Ramos (cell line): ENCODE measurements around the gene STAB1.

Source experiments
- in situ Hi-C: fragments of 300-500 bp; cut with MboI; formaldehyde crosslinking; loops from one replicate; pipeline ENCODE4 v1.14.3; 2022; ENCODE audit warnings: low sequenced_read_pairs; ENCODE audit not compliant: unreplicated experiment

The STAB1 gene

DNA sequence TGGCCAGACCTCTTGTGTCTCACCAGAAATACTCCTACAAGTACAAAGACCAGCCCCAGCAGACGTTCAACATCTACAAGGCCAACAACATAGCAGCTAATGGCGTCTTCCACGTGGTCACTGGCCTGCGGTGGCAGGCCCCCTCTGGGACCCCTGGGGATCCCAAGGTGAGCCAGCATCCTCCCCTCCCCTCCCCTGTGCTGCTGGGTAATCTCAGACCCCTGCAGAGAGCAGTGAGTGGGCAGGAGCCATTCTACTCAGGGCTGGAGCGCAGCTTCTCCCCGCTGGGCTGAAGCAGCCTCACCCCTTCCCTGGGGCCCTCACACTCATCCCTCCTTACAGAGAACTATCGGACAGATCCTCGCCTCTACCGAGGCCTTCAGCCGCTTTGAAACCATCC is 9.8 kb downstream of the STAB1 start:
- in situ Hi-C loops: no loop called here

DNA sequence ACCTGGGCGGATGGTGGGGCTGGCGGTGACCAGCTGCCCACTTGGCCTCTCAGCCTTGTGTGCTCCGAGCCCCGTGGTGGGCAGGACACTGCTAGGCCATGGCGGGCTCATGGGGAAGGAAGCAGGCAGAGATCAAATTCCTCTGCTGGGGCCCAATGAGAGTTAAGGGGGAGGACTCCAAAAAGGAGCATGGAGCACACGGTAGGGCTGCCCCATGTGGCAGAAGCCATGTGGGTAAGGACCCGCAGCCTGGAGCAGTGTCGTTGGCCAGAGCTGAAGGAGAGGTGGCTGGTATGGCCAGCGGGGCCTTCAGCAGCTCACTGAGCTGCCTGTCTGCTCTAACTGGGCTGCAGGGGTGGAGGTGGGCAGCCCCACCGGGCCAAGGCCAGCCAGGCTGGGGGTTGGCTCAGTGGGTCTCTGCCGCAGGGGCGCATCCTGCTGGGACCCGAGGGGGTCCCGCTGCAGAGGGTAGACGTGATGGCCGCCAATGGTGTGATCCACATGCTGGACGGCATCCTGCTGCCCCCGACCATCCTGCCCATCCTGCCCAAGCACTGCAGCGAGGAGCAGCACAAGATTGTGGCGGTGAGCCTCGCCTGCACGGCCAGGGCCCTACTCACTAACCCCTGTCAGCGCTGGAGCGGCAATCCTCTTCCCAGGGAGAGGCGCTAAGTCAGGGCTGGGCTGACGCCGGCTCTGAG is 11.3 kb downstream of the STAB1 start:
- in situ Hi-C loops: no loop called here

DNA sequence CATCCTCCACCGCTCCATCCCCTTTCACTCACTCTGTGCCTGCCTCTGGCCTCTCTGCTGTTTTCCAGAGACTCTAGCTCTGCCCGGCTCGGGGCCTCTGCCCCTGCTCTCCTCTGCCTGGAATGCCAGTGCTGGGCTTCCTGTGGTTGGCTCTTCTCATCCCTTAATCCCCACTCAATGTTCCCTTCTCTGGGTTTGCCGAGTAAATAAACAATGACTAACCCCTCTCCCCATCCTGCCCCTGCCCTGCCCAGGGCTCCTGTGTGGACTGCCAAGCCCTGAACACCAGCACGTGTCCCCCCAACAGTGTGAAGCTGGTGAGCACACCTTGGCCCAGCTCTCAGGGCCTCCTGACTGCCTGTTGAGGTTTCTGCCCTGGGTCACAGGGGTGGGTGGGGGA is 12.2 kb downstream of the STAB1 start:
- in situ Hi-C loops: no loop called here

DNA sequence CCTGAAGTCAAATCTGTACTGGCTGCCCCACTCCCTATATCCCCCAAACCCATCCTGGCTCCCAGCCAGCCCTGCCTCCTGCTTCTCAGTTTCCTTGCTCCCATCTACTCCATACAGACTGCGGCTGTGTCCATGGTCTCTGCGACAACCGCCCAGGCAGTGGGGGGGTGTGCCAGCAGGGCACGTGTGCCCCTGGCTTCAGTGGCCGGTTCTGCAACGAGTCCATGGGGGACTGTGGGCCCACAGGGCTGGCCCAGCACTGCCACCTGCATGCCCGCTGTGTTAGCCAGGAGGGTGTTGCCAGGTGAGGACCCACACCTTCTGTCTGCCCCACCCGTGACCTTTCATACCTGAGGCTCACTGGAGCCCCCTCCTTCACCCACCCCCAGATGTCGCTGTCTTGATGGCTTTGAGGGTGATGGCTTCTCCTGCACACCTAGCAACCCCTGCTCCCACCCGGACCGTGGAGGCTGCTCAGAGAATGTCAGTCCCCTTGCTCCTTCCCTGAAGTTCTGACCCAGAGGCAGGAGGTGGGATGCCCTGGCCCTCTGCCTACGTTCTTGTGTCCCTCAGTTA is 14.7 kb downstream of the STAB1 start:
- in situ Hi-C loops: no loop called here

DNA sequence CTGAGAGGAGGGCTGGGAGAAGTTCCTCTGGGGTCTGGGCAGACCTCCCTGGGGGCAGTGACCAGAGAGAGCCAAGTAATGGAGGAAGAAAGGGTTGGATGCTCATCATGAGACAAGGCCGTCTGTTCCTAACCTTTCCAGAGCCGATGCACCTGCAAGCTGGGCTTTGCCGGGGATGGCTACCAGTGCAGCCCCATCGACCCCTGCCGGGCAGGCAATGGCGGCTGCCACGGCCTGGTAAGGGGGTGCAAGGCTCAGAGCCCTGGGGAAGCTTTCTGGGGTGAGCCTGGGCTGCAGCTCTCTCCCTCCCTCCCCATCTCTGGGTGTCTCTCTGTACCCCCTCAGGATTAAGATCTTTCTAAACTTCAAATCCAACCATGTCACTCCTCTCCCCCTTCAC is 16.4 kb downstream of the STAB1 start:
- in situ Hi-C loops: no loop called here

DNA sequence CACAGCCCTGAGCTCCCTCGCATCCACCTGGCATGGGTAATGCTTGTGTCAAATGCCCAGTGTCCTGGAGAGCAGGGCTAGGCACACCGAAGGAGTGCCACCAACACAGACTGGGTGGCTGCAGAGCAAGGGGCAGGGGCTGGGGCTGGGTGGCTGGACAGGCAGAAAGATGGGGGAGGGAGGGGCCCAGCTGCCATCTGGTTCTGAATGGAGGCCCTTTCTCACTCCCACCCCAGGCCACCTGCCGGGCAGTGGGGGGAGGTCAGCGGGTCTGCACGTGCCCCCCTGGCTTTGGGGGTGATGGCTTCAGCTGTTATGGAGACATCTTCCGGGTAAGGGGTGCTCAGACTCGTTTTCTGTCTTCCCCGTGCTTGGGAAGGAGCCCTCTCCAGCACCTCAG is 17.0 kb downstream of the STAB1 start:
- in situ Hi-C loops: no loop called here

DNA sequence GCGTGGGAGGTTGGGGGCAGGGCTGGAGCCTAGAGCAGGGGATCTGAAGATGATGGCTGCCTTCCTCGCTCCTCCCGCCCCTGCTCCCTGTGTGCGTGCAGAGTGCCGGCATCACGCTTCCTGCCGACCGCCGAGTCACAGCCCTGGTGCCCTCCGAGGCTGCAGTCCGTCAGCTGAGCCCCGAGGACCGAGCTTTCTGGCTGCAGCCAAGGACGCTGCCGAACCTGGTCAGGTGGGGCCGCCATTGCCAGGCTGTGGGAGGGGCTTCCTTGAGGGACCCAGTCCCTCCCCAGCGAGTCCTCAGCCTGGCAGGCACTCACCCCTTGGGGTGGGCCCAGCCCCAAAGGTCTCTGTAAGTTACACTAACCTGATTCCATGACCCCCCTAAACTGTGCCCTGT is 17.6 kb downstream of the STAB1 start:
- in situ Hi-C loops: no loop called here

DNA sequence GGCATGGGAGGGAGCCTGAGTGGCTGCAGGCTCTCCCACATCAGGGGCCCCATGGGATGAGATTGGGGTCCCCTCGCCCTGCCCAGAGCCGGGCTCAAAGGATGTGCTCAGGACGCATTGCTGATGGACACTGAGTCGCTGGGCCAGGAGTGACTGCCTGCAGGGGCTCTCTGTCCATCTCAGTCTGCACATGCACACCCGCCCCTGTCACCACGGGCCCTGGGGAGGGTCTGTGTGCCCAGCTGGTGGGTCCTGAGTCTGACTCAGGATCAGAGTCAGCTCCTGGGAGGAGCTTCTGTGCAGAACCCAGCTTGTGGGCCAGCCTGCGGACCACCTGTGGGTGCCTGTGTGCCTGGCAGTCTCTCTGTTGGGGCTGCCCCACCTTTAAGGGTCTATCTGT is 18.1 kb downstream of the STAB1 start:
- in situ Hi-C loops: no loop called here

DNA sequence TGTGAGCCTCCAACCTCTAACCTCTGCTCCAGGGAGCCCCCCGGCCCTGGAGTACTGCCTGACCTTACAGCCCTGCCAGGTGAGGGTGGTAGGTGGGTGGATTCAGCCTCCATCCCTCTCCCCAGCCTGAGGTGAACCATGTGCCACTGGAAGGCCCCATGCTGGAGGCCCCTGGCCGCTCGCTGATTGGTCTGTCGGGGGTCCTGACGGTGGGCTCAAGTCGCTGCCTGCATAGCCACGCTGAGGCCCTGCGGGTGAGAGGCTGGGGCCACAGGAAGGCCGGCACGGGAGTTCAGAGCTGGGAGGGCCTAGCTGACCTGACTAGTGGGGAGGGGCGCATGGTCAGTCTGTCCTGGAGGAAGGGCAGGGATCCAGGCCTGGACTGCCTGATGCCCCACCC is 19.4 kb downstream of the STAB1 start:
- in situ Hi-C loops: no loop called here

DNA sequence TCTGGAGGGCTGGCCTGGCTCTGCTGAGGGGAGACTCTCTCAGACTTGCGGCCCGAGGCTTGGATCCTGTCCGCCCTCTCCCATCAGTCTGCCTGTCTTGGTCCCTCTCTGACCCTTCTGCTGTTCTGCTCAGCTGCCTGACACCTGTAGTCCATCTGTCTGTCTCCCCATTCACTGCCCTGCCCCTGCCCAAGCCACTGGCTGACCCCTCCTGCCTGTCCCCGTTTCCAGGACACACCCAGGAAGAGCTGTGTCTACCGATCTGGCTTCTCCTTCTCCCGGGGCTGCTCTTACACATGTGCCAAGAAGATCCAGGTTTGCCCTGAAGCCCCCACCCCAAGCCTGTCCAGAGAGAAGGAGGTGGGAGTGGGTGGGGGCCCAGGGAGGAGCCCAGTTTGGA is 20.1 kb downstream of the STAB1 start:
- in situ Hi-C loops: no loop called here

DNA sequence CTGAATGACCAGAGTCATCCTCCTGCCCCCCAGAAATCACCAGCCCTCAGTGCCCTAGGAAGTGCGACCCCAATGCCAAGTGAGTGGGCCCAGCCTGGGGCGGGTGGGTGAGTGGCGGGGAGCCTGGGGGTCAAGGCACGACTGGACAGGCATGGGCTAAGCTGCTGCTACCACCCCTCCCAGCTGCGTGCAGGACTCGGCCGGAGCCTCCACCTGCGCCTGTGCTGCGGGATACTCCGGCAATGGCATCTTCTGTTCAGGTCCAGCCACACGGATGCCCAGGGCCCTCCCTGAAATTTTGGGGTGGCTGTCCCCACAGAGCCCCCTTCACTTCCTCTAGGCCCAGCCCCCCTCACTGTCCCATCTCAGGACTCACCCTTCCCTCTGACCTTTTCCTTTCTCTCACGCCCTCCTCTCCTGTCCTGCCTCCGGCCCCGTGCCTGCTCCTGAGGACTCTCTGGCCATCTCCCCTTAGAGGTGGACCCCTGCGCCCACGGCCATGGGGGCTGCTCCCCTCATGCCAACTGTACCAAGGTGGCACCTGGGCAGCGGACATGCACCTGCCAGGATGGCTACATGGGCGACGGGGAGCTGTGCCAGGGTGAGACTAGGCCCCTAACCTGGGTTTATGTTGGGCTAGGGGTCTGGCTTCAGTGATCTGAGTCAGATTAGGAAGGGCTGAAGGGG is 21.5 kb downstream of the STAB1 start:
- in situ Hi-C loops: no loop called here

DNA sequence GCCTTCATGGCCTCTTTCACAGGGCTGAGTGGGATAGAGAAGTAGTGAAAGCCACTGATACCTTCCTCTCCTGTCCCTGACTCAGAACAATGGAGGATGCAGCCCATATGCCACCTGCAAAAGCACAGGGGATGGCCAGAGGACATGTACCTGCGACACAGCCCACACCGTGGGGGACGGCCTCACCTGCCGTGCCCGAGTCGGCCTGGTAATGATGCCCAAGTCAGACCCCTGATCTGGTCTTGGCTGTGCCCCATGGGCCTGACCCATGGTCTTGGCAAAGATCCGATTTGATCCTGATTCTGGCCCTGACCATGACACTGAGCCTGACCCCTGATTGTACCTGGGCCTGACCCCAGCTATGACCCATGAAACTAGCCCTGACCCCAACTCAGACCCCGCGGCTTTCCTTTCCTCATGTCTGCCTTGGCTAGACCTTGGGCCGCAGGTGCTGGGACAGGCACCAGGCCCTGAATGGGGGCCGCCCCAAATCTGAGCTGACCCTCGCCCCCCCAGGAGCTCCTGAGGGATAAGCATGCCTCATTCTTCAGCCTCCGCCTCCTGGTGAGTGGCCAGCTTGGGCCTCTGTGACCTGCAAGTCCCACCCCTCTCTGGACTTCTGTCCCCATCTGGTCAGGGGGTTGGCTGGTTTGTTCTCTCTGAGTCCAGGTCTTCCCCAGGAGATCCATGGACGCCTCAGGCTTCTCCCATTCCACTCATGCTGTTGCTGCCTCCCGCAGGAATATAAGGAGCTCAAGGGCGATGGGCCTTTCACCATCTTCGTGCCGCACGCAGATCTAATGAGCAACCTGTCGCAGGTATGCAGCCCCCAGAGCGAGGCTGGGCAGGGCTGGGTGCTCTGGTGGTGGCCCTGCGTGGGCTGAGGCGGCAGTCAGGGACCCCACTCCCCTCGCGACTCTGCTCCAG is 22.9 kb downstream of the STAB1 start:
- in situ Hi-C loops: no loop called here

DNA sequence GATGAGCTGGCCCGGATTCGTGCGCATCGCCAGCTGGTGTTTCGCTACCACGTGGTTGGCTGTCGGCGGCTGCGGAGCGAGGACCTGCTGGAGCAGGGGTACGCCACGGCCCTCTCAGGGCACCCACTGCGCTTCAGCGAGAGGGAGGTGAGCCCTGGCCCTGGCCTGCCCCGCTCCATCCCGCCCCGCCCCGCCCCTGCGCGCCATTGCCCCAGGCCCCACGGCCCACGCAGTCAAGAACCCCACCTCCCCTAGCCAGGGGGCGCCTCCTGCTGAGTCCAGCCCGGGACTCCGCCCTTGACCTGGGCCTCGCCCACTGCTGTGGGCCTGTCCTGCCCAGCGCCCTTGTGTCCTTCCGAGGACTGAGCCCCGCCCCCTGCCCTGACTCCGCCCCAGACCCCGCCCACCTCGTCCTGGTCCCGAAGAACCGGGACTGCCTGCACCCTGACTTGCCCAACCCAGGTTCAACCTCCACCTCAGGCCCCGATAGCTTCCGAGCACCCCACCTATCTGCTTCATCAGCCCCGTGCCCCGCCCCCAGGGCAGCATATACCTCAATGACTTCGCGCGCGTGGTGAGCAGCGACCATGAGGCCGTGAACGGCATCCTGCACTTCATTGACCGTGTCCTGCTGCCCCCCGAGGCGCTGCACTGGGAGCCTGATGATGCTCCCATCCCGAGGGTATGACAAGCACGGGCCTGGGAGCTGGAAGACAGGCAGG is 23.7 kb downstream of the STAB1 start:
- in situ Hi-C loops: no loop called here

DNA sequence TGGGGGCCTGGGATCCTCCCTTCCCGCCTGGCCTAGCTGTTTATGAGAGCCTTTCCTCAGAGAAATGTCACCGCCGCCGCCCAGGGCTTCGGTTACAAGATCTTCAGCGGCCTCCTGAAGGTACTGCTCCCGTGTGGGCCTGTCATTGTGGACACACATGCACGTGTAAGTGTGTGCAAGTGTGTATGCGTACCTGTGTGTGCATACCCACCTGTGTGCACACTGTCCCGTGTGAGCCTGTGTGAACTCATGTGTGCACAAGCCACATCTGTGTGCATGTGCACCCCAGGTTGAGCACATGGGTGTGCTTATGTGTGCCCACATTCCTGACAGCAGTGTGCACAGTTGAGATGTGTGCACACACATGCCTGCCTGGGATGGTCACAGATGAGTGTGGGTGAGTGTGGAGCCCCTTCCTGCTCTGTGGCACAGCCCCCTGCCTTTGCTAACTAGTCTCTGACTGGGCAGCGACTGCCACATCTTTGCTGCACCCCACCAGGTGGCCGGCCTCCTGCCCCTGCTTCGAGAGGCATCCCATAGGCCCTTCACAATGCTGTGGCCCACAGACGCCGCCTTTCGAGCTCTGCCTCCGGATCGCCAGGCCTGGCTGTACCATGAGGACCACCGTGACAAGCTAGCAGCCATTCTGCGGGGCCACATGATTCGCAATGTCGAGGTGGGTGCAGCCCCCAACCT is 24.5 kb downstream of the STAB1 start:
- in situ Hi-C loops: no loop called here

DNA sequence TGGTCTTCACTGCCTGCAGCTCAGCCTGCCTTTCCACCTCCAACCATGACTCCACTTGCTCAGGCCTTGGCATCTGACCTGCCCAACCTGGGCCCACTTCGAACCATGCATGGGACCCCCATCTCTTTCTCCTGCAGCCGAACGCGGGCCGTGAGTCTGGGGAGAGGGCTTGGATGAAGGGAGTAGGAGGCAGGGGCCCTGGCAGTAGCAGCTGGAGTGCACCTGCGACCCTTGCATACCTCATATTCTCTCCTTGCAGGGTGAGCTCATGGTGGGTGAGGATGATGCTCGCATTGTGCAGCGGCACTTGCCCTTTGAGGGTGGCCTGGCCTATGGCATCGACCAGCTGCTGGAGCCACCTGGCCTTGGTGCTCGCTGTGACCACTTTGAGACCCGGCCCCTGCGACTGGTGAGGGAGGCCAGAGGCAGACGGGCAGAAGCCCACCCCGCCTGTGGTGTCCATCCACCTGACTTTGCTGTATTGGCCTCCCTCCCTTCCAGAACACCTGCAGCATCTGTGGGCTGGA is 25.1 kb downstream of the STAB1 start:
- in situ Hi-C loops: no loop called here

DNA sequence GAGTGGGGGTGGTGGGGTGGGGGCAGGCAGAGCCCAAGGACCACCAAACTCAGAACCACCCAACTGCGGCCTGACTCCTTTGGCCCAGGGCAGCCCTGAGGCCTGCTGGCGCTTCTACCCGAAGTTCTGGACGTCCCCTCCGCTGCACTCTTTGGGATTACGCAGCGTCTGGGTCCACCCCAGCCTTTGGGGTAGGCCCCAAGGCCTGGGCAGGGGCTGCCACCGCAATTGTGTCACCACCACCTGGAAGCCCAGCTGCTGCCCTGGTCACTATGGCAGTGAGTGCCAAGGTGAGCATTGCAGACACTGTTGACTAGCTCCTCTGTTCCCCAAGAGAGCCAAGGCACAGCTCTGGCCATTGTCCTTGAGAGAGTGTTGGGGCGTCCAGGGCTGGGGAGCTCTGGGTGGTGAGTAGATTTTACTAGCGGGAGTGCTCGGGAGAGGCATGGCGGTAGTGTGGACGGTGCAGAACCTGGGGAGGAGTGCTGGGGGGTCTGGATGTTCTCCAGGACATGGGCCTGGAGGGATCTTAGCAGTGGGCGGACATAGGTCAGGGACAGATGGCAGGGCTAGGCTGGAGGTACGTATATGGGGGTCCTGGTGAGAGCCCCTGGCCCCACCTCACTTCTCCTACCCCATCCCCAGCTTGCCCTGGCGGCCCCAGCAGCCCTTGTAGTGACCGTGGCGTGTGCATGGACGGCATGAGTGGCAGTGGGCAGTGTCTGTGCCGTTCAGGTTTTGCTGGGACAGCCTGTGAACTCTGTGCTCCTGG is 25.8 kb downstream of the STAB1 start:
- in situ Hi-C loops: no loop called here

DNA sequence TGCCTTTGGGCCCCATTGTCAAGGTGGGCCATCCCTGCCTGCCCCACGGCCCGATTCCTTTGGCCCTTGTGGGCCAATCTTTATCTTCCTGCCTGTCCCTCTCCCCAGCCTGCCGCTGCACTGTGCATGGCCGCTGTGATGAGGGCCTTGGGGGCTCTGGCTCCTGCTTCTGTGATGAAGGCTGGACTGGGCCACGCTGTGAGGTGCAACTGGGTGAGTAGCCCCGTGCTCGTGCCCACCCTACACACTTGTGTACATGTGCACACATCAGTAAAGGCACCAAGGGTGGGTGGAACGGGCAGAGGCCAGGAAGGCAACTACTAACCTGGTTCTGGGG is 26.3 kb downstream of the STAB1 start:
- in situ Hi-C loops: no loop called here

DNA sequence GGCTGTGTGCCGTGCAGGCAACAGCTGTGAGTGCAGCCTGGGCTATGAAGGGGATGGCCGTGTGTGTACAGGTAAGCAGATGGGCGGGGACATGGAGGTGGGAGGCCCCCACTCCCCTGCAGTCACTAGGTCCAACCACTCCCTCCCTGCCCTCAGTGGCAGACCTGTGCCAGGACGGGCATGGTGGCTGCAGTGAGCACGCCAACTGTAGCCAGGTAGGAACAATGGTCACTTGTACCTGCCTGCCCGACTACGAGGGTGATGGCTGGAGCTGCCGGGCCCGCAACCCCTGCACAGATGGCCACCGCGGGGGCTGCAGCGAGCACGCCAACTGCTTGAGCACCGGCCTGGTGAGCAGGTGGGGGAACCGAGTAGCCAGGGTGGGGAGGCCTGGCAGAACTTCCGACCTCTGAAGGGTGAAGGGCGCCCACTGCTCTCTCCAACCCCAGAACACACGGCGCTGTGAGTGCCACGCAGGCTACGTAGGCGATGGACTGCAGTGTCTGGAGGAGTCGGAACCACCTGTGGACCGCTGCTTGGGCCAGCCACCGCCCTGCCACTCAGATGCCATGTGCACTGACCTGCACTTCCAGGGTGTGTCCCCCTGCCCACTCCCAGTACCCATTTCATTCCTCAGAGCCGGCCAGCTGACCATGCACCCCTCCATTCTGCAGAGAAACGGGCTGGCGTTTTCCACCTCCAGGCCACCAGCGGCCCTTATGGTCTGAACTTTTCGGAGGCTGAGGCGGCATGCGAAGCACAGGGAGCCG is 26.9 kb downstream of the STAB1 start:
- in situ Hi-C loops: no loop called here
